HG03025 (cell line): Measurements from ENCODE around the gene UBAC1.

Experiments
- ATAC-seq: cut with Tn5 transposase; IDR thresholded peaks from one replicate; pipeline ENCODE4 v1.9.1; 2021; ENCODE audit warnings: mild to moderate bottlenecking, moderate library complexity; ENCODE audit not compliant: unreplicated experiment, low FRiP score

Gene UBAC1, protein sequence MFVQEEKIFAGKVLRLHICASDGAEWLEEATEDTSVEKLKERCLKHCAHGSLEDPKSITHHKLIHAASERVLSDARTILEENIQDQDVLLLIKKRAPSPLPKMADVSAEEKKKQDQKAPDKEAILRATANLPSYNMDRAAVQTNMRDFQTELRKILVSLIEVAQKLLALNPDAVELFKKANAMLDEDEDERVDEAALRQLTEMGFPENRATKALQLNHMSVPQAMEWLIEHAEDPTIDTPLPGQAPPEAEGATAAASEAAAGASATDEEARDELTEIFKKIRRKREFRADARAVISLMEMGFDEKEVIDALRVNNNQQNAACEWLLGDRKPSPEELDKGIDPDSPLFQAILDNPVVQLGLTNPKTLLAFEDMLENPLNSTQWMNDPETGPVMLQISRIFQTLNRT

DNA sequence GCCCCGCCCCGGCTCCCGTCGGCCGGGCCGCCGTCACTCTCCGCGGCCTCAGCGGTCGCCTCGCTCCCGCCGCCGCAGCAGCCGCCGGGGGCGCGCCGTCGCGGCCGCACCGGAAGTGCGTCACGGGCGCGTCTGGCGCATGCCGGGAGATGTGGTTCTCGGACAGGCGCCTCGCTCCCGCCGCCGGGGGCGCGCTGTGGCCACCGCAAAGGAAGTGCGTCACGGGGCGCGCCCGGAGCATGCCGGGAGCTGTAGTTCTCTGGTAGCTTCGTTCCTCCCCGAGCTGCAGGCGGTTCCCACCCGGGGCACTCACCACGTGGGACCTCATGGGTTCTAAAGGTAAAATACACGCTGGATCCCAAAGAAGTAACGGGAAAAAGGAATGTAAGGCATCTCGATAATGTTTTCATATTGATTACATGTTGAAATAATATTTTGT, at the start of gene UBAC1:
UBAC1 (minus strand) TSS at position 97 of the 439 bp plus-strand sequence. CDS start 211 bp downstream, outside the sequence.
- ATAC-seq = peak; percentile 76

- no peak for ATAC-seq
These were observed 49.6 kb upstream of the UBAC1 start for GRCh38 chr9:136010615-136011361.

DNA sequence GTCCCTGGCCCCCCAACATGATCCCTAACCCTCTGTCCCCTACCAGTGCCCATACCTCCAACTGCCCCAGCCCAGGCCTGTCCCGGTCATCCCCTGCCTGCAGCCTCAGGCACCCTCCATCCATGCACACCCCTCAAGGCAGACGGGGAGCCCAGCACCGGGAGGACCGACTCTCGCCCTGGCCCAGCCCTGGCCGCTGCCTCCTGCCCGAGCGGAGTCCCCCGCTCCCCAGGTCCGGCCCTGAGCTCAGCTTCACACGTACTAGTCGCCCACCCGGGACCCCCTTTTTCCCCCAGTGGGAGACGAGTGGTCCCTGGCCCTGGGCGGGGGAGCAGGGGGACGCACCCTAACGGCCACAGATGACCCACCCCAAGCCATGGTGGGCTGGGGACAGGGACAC, 49.0 kb upstream of the UBAC1 start:
- no peak for ATAC-seq

- ATAC-seq = no peak
These were observed 48.3 kb upstream of the UBAC1 start for GRCh38 chr9:136009516-136009915.

DNA sequence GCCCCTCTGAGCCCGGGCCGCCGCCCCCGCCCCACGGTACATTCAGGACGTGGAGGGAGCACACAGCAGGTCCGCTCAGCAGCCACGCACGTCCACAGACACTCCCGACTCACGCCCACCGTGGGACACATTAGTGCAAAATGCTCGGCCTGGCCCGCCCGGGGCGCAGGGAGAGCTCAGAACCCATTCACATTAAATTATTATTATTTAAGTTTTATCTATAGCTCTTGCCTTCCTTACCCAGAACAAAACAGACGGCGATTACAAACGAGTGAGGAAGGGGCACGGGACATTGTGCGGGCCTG, 47.5 kb upstream of the UBAC1 start:
- ATAC-seq = no peak

GRCh38 chr9:136007934-136008692, 46.9 kb upstream of the UBAC1 start:
- ATAC-seq = no peak

DNA sequence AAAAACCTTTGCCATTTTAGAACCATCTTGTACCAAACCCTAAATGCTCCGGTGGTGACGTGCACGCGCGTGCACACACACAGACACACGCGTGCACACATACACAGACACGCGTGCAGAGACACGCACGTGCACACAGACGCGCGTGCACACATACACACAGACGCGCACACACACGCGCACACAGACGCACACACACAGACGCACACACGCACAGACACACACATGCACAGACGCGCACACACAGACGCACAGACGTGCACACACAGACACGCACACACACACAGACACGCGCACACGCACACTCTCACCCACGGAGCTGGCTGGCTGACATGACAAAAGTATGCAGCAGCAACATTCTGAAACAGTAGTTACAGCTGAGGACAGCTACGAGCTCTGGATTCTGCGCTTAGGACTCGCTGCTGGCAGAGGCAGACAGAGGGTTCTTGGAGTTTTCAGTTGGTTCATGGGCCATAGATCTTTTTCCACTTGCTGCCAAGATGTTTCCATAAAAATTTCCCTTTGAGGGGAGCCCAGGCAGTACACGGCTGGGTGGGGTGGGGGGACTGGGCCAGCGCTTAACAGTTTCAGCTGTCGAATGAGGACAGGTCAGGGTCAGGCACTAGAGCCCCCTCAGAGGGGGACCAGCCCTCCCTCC, 46.2 kb upstream of the UBAC1 start:
- ATAC-seq = no peak

GRCh38 chr9:136006169-136006568, 45.0 kb upstream of the UBAC1 start:
- ATAC-seq = no peak

GRCh38 chr9:136004712-136005111, 43.5 kb upstream of the UBAC1 start:
- ATAC-seq = no peak

DNA sequence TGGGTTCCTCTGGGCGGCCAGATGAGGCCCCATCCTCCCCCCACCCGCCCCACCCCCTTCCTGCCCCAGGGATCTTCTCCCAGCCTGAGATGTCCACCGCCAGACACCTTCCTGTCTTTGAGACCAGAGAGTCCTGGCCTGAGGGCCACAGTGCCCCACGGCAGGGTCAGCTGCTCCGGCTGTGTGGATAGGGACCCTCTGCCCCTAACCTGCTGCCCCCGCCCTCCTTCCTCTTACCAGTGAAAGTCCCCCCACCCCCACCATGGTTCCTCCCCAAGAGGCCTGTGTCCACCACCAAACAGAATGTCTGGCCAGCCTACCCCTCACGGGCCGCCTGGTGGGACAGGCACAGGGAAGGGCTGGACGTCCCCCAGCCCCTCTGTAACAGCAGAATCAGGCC, 43.0 kb upstream of the UBAC1 start:
- no peak for ATAC-seq

DNA sequence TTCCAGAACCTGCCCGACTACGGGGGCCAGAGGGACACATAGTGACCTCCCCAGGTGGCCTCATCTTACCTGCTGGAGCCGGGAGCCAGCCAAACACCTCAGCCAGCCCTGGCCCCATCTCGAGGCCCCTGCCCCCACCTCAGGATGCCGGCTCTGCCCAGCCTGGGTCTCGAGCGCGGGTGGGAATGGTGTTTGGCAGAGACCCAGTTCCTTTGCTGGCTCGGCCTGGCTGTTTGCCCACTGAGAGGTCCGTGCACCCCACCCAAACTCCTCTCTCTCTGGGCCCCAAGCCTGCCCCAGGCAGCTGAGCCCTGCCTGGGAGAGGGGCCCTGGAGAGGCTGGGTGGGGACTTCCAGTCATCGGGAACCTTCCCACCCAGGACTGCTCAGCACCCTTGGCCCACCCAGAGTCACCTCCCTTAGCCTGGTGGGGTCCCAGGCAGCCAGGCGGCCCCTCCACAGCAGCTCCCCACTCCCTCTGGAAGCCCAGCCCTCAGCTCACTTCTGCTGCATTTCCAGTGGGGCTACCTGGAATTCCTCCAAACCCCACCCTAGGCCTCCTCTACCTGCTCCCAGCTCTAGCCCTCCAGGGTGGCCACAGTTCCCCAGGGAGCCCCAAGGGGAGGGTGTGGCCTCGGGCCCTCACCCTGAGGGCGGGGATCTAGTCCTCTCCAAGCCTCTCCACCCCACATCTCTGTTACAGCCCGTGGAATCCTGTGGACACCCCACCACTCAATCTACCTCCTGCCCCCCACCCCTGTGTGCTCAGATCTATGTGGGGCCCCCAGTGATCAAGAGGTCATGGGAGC, 42.4 kb upstream of the UBAC1 start:
- ATAC-seq = no peak

GRCh38 chr9:136002881-136003280, 41.7 kb upstream of the UBAC1 start:
- no peak for ATAC-seq

- ATAC-seq = no peak
These were observed 41.0 kb upstream of the UBAC1 start for GRCh38 chr9:136002215-136002614.

DNA sequence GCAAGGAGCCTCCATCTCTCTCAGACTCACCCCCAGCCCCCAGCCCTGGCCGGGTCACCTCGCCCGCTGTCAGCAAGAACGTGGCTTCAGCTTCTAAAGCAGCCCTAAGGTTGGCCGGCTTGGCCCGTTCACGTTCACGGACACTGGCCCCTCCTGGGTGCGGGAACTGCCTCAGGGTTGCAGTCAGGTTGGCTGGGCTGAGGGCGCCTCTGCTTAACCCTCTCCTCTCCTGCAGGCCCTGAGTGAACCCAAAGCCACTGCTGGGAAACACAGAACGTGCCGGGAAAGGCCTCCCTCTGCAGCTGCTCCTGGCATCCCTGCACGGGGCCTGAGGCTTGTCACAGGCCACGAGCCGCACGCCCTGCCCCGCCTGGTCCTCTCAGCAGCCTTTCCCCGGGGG, 40.1 kb upstream of the UBAC1 start:
- ATAC-seq = no peak

DNA sequence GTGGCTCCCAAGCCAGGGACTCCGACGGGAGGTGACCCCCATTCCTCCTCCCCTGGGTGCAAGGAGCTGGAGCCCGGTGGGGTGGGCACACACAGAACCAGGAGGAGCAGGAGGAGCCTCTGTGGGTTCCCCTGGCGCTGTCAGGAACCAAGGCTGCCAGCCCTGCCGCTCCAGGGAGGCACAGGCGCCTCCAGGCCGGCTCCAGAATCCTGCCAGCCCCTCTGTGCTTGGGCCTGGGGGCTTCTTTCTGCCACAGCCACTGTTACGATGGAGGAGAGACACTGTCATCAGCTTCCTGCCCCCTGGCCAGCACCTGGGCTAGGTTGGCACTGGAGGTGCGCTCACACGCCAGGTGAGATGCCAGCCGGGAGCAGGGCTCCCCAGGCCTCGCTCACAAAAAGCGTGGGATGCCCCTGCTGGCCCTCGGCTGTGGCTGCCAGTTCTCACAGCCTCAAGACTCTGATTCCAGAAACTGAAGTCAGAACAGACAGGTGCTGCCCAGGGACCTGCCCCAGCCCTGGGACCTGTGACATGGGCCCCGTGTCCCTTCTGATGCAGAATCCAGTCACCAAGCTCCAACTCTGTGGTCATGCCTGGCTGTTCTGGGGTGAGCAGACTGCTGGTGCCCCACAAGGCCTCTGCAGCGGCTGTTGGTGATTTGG, 37.4 kb upstream of the UBAC1 start:
- ATAC-seq = no peak

DNA sequence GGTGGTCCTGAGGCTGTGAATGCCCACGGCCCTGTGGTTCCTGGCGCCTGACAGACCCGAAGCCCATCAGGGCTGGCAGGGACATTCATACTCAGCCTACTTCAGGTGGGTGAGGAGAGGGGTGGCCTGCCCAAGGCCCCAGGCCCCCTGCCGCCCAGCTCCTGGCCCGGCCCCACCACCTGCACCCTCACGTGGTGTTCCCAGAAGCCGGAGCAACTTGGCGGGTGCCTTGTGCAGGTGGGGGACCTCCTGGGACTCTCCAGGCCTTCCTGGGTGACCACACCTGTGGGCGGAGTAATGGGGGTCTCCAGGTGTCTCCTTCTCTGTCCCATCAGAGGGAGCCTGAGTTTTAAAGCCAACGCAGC, 36.8 kb upstream of the UBAC1 start:
- ATAC-seq = no peak

DNA sequence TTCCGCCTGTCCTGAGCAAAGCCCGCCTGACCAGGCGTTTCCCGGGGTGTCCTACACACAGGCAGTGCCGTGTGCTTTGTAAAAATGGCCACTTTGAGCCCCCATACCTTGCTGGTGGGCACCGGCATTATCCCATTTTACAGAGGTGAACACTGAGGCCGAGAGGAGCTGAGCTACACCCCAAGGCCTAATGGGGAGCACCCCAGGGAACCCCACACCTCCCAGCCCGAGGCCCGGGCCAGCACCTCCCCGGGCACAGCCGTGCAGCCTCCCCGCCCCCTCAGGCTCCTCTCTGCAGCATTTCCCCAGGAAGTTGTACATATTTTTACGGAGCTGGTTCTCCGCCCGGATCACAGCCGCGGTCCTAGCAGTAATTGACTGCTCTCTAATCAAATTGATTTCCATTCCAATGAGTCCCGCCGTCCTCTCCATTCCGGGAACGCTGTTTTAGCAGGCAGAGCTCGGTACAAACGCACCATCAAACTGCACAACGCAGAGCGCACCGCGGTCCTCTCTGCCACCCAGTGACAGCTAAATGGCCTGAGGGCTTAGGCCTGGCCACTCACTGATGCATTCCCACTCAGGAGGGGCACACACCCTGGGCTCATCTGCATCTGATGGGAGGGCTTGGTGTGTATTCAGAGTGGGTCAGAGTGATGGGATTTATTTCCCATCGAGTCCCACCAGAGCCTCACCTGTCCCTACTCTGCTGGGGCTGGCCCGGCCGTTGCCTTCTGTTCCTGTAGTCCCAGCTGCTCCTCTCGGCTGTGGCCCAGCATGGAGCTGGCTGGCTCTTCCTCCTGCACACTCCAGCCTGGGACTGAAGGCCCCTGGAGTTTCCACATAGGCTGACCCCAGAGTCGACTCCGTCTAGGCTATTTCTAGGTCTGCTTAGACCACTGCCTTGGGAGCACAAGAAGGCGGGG, 36.2 kb upstream of the UBAC1 start:
- no peak for ATAC-seq

GRCh38 chr9:135995816-135996215, 34.6 kb upstream of the UBAC1 start:
- ATAC-seq = no peak
